Dermis blood vessel endothelial cell (primary cell): ENCODE measurements around the gene GRPEL2. TPM values are rescaled to one million over a fixed set of nuclear protein-coding genes. Genes with fewer than 3 reads are reported as not detected.

Experiments
- DNase-seq: peaks from one replicate; pipeline ENCODE4 v3.0.0; 2010
- total RNA-seq: library from RNA; depleted of rRNA; stranded (reverse); fragments of >200 nt; gene quantifications from 2 replicates; pipeline ENCODE4 v1.2.3, GENCODE V29; 2014

GRPEL2 gene
- total RNA-seq, 1 donor from 2014 or later: 61.9 TPM

- DNase-seq: no peak
Measured at GRCh38 chr5:149402291-149402690, 57.0 kb downstream of the GRPEL2 start.

Other genes with a start within 250 kb of the GRPEL2 start
- gene ABLIM3, start 204.0 kb upstream of the GRPEL2 start, total RNA-seq: 29.8 and 41.3 TPM in 2 replicates
- gene AFAP1L1, start 73.6 kb upstream of the GRPEL2 start, total RNA-seq: 234 and 264 TPM in 2 replicates
- 14.8 and 16.5 TPM in 2 replicates for gene PCYOX1L, start 12.5 kb downstream of the GRPEL2 start, total RNA-seq
- gene IL17B, start 33.8 kb downstream of the GRPEL2 start, total RNA-seq: not detected in 2 replicates
- gene CSNK1A1, start 205.9 kb downstream of the GRPEL2 start, total RNA-seq: 415 and 530 TPM in 2 replicates
- 13.6 and 16.0 TPM in 2 replicates for gene ARHGEF37, start 236.0 kb downstream of the GRPEL2 start, total RNA-seq